H1 (cell line): ENCODE measurements around the gene PTPRR.

Experiments used
- CTCF ChIP-seq, 3 experiments: IDR thresholded peaks; 1 replicate in 2 of 3; 2 replicates in 1 of 3; pipeline versions ENCODE4 v1.5.1 to v1.6.1; 2011; ENCODE audit warnings: low read length in 3 of 3, mild to moderate bottlenecking in 3 of 3, inconsistent platforms in 2 of 3, low read depth in 1 of 3, moderate library complexity in 1 of 3; ENCODE audit not compliant: insufficient read depth in 1 of 3; ENCODE audit errors: control extremely low read depth in 1 of 3
- POLR2AphosphoS5 ChIP-seq: IDR thresholded peaks from 2 replicates; pipeline ENCODE4 v1.6.1; 2011; ENCODE audit warnings: low read depth, low read length
- SIN3A ChIP-seq, 2 experiments: IDR thresholded peaks in 1 of 2; conservative IDR thresholded peaks in 1 of 2; 2 replicates each; pipeline ENCODE4 v1.6.1; 2011 to 2012; ENCODE audit warnings: low read length in 2 of 2, improper control_type of control experiment in 1 of 2, low read depth in 1 of 2, mild to moderate bottlenecking in 1 of 2
- ZNF274 ChIP-seq: IDR thresholded peaks from 2 replicates; pipeline ENCODE4 v1.7.0; 2012; ENCODE audit warnings: low read length, borderline replicate concordance; ENCODE audit errors: extremely low read depth

DNA sequence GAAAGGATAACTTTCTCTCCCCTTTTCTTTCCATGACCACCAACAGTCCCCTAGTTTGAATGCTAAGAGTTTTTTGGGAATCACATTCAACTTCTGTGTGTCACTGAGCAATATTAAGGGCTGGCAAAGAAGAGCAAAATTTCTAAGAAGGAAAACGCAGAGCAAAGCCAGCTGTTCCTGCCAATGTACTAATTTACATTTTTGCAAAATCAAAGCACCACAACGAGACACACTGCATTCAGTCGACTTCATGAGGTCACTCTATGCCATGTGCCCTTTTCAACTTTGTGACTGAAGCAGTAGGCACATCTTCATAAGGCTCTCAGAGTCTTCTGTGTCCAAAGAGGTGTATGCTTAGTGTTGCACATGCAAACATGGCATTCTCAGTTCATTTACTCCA, 66.4 kb downstream of the PTPRR start:
- TF ChIP-seq CTCF (IDR thresholded peaks at IDR 0.05; ENCODE audit: control extremely low read depth in 1 of 3, insufficient read depth in 1 of 3, low read depth in 1 of 3, low read length in 3 of 3) (no peak), POLR2AphosphoS5 (no peak), SIN3A (conservative IDR thresholded peaks at IDR 0.05 in 1 of 2, IDR thresholded peaks at IDR 0.05 in 1 of 2; ENCODE audit: low read depth in 1 of 2, low read length in 2 of 2) (no peak), ZNF274 (no peak)
